GM12892 (cell line): ENCODE results near the gene FNIP2.

ENCODE experiments used
- POLR2A ChIP-seq: IDR thresholded peaks from 2 replicates; pipeline ENCODE4 v1.6.1; 2011; ENCODE audit warnings: low read depth, low read length, control low read depth
- POLR2AphosphoS5 ChIP-seq: IDR thresholded peaks from 2 replicates; pipeline ENCODE4 v1.6.1; 2011; ENCODE audit warnings: low read depth, low read length, control low read depth
- TAF1 ChIP-seq: IDR thresholded peaks from 2 replicates; pipeline ENCODE4 v1.6.1; 2011; ENCODE audit warnings: low read depth, mild to moderate bottlenecking, control low read depth, low read length, borderline replicate concordance

DNA sequence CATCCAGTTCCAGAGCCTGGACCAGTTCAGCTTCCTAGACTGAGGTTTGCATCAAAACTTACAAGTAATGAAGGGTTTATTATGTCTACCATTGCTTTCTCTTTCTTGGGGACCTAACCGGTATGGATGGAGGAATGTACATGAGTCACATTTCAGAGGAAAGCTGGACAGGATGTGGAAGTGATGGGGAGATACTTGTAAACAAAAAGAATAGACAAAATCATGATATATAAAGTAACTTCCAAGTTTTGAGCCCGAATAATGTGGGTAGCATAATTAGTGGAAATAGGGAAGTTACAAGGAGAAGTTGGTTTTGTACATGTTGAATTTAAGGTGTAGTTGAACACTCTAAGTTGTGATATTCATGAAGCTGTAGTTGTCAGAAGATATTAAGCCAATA lies 15.0 kb downstream of the FNIP2 start:
- TF ChIP-seq POLR2AphosphoS5 (no peak), TAF1 (no peak), POLR2A (no peak)
